ENCODE results near the gene OXLD1.
"Not testable (repeated sequence)": the region's sequence is repeated elsewhere in the genome, so short reads cannot be mapped to it uniquely, and the experiment has no call there.

Gene OXLD1

GRCh38 chr17:81682565-81683207 is 16.3 kb upstream of the OXLD1 start:
- no peaks in the 10 kb centered on the region for H3K9me3 ChIP-seq (ENCODE audit: control insufficient read depth, low read length)
- peak overlapping the region; percentile 69 for H3K27ac ChIP-seq (ENCODE audit: insufficient read depth, low read depth, low read length, poor library complexity, severe bottlenecking)
- peak overlapping the region; percentile 100 for H3K4me3 ChIP-seq (ENCODE audit: insufficient read depth, low read depth, low read length)
- H3K36me3 ChIP-seq (ENCODE audit: control insufficient read depth, insufficient read depth, low read length): peaks cover 14% of the 10 kb centered on the region
- no peaks in the 10 kb centered on the region for H3K27me3 ChIP-seq (ENCODE audit: control insufficient read depth, insufficient read depth, low read length, poor library complexity, severe bottlenecking)
- peaks cover 18% of the 10 kb centered on the region for H3K4me1 ChIP-seq (ENCODE audit: control insufficient read depth, insufficient read depth, low read length)
- 51% methylated on average over 19 of the region's 19 CpGs for WGBS, 2 experiments

DNA sequence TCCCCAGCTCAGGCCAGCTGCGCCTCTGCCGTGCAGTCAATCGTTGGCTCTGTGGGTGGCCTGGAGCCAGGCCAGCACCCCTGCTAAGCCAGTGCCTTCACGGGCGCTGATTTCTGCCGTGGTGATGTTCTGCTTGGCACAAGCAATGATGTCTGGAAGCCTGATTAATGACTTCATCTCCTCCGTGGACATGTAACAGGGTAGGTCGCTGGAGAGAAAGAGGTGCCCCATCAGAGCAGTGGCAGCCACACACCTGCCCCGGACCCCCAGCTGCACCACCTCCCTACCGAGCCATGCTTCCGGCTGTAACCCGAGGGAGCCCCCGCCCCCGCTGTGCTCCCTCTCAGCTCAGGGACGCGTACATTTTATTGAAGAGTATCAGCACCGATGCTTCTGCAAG is 15.3 kb upstream of the OXLD1 start:
- Histone ChIP-seq H3K27me3 (ENCODE audit: control insufficient read depth, insufficient read depth, low read length, poor library complexity, severe bottlenecking) (no peaks in the 10 kb centered on the region), H3K4me1 (ENCODE audit: control insufficient read depth, insufficient read depth, low read length) (peaks cover 18% of the 10 kb centered on the region), H3K9me3 (ENCODE audit: control insufficient read depth, low read length) (no peaks in the 10 kb centered on the region), H3K4me3 (ENCODE audit: insufficient read depth, low read depth, low read length) (no peak overlapping the region), H3K27ac (ENCODE audit: insufficient read depth, low read depth, low read length, poor library complexity, severe bottlenecking) (no peak overlapping the region), H3K36me3 (ENCODE audit: control insufficient read depth, insufficient read depth, low read length) (peaks cover 6% of the 10 kb centered on the region)
- 95 to 97% methylated on average over 17 of the region's 17 CpGs for WGBS, 2 experiments

DNA sequence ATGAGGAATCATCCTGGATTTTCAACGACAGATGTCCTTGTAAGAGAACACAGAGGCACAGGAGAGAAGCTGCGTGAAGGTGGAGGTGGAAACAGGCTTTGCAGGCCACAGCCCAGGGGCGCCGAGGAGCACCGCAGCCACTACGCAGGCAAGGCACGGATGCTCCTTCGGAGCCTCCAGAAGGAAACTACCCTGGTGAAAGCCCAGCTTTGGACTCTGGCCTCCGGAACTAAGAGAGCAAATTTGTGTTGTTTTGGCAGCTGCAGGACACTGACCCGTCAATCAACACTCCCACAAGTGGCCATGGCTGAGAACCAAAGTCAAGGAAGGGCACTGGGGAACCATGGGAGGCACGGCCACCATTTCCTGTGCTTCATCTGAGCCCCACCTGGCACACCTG is 13.7 kb upstream of the OXLD1 start:
- no peaks in the 10 kb centered on the region for H3K36me3 ChIP-seq (ENCODE audit: control insufficient read depth, insufficient read depth, low read length)
- H3K9me3 ChIP-seq (ENCODE audit: control insufficient read depth, low read length): no peaks in the 10 kb centered on the region
- H3K27me3 ChIP-seq (ENCODE audit: control insufficient read depth, insufficient read depth, low read length, poor library complexity, severe bottlenecking): no peaks in the 10 kb centered on the region
- H3K4me1 ChIP-seq (ENCODE audit: control insufficient read depth, insufficient read depth, low read length): peaks cover 13% of the 10 kb centered on the region
- H3K27ac ChIP-seq (ENCODE audit: insufficient read depth, low read depth, low read length, poor library complexity, severe bottlenecking): no peak overlapping the region
- WGBS, 2 experiments: 92 to 93% methylated on average over 11 of the region's 11 CpGs
- no peak overlapping the region for H3K4me3 ChIP-seq (ENCODE audit: insufficient read depth, low read depth, low read length)

GRCh38 chr17:81676906-81677305 is 10.5 kb upstream of the OXLD1 start:
- no peak overlapping the region for H3K27ac ChIP-seq (ENCODE audit: insufficient read depth, low read depth, low read length, poor library complexity, severe bottlenecking)
- peaks cover 14% of the 10 kb centered on the region for H3K36me3 ChIP-seq (ENCODE audit: control insufficient read depth, insufficient read depth, low read length)
- no peaks in the 10 kb centered on the region for H3K9me3 ChIP-seq (ENCODE audit: control insufficient read depth, low read length)
- no peaks in the 10 kb centered on the region for H3K4me1 ChIP-seq (ENCODE audit: control insufficient read depth, insufficient read depth, low read length)
- WGBS, 2 experiments: 93 to 95% methylated on average over 17 of the region's 17 CpGs
- H3K27me3 ChIP-seq (ENCODE audit: control insufficient read depth, insufficient read depth, low read length, poor library complexity, severe bottlenecking): no peaks in the 10 kb centered on the region
- no peak overlapping the region for H3K4me3 ChIP-seq (ENCODE audit: insufficient read depth, low read depth, low read length)

DNA sequence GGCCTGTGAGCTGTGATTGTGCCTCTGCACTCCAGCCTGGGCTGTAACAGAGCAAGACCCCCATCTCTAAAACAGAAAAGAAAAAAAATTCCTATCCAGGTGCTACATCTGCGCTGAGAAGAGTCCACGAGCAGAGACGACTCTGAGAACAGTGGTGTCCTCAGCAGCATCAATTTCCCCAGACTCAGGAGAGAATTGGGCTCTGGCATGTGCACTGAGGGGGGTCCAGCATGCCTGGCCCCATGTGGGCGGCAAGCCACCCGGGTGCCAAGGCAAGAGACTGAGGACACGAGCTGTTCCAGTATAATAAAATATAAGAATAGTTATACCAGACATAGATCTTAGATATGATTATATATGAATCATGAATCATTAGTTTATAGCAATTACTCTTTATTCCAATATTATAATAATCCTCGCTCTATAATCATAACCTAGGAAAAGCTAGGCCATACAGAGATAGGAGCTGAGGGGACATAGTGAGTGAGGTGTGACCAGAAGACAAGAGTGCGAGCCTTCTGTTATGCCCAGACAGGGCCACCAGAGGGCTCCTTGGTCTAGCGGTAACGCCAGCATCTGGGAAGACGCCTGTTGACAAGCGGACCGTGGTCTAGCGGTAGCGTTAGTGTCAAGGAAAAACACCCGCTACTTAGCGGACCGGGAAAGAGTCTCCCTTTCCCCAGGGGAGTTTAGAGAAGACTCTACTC is 9.3 kb upstream of the OXLD1 start:
- whole genome bisulfite sequencing, 2 experiments: 40 to 41% methylated on average over 16 to 18 of the region's 18 CpGs
- not testable (repeated sequence) for H3K4me3 ChIP-seq (ENCODE audit: insufficient read depth, low read depth, low read length); H3K4me1 ChIP-seq (ENCODE audit: control insufficient read depth, insufficient read depth, low read length); H3K27me3 ChIP-seq (ENCODE audit: control insufficient read depth, insufficient read depth, low read length, poor library complexity, severe bottlenecking); H3K9me3 ChIP-seq (ENCODE audit: control insufficient read depth, low read length); H3K27ac ChIP-seq (ENCODE audit: insufficient read depth, low read depth, low read length, poor library complexity, severe bottlenecking)
- H3K36me3 ChIP-seq (ENCODE audit: control insufficient read depth, insufficient read depth, low read length): peaks cover 26% of the 10 kb centered on the region

- Histone ChIP-seq H3K36me3 (ENCODE audit: control insufficient read depth, insufficient read depth, low read length) (peaks cover 41% of the 10 kb centered on the region), H3K9me3 (ENCODE audit: control insufficient read depth, low read length) (no peaks in the 10 kb centered on the region), H3K27ac (ENCODE audit: insufficient read depth, low read depth, low read length, poor library complexity, severe bottlenecking) (no peak overlapping the region), H3K4me1 (ENCODE audit: control insufficient read depth, insufficient read depth, low read length) (no peaks in the 10 kb centered on the region), H3K4me3 (ENCODE audit: insufficient read depth, low read depth, low read length) (no peak overlapping the region), H3K27me3 (ENCODE audit: control insufficient read depth, insufficient read depth, low read length, poor library complexity, severe bottlenecking) (no peaks in the 10 kb centered on the region)
- WGBS, 2 experiments: 94 to 95% methylated on average over 18 of the region's 18 CpGs
Measured at GRCh38 chr17:81673561-81674258, 7.3 kb upstream of the OXLD1 start.

- Histone ChIP-seq H3K36me3 (ENCODE audit: control insufficient read depth, insufficient read depth, low read length) (peaks cover 41% of the 10 kb centered on the region), H3K27ac (ENCODE audit: insufficient read depth, low read depth, low read length, poor library complexity, severe bottlenecking) (no peak overlapping the region), H3K9me3 (ENCODE audit: control insufficient read depth, low read length) (no peaks in the 10 kb centered on the region), H3K27me3 (ENCODE audit: control insufficient read depth, insufficient read depth, low read length, poor library complexity, severe bottlenecking) (no peaks in the 10 kb centered on the region), H3K4me3 (ENCODE audit: insufficient read depth, low read depth, low read length) (no peak overlapping the region), H3K4me1 (ENCODE audit: control insufficient read depth, insufficient read depth, low read length) (no peaks in the 10 kb centered on the region)
- 95 to 96% methylated on average over 16 of the region's 16 CpGs for WGBS, 2 experiments
Measured at GRCh38 chr17:81672954-81673353, 6.5 kb upstream of the OXLD1 start.

DNA sequence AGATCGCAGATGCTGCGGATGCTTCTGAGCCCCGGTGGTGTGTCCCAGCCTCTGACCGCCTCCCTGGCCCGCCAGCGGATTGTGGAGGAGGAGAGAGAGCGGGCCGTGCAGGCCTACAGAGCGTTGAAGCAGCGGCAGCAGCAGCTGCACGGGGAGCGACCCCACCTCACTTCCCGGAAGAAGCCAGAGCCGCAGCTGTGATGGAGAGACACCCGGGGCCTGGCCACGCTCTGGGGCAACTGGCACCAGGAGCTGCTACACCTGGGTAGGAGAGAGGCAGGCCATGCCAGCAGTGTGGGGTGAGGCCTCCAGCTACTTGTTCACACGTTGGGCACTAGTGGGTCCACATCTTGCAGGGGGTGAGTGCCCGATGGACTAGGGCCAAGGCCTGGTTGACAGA is 6.1 kb upstream of the OXLD1 start:
- Histone ChIP-seq H3K9me3 (ENCODE audit: control insufficient read depth, low read length) (no peaks in the 10 kb centered on the region), H3K36me3 (ENCODE audit: control insufficient read depth, insufficient read depth, low read length) (peaks cover 41% of the 10 kb centered on the region), H3K27ac (ENCODE audit: insufficient read depth, low read depth, low read length, poor library complexity, severe bottlenecking) (no peak overlapping the region), H3K4me3 (ENCODE audit: insufficient read depth, low read depth, low read length) (no peak overlapping the region), H3K4me1 (ENCODE audit: control insufficient read depth, insufficient read depth, low read length) (peaks cover 3% of the 10 kb centered on the region), H3K27me3 (ENCODE audit: control insufficient read depth, insufficient read depth, low read length, poor library complexity, severe bottlenecking) (no peaks in the 10 kb centered on the region)
- WGBS, 2 experiments: 94 to 98% methylated on average over 18 of the region's 18 CpGs

DNA sequence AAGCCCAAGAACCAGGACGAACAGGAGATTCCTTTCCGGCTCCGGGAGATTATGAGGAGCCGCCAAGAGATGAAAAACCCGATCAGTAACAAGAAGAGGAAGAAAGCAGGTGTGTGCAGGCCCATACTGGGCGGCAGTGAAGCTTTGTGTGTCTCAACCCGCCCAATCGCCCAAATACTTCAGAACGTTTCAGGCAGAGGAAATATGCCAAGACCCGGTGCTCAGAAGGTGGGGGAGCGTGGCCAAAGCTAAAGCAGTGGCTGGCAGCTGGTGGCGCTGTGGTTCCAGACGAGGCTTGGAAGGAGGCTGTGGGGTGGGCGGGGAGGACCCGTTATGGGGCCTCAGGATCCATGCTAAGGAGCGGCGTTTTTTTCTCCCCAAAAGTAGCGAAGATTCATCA is 1.3 kb upstream of the OXLD1 start:
- H3K4me1 ChIP-seq (ENCODE audit: control insufficient read depth, insufficient read depth, low read length): peaks cover 5% of the 10 kb centered on the region
- H3K27me3 ChIP-seq (ENCODE audit: control insufficient read depth, insufficient read depth, low read length, poor library complexity, severe bottlenecking): no peaks in the 10 kb centered on the region
- 91 to 92% methylated on average over 18 of the region's 18 CpGs for WGBS, 2 experiments
- no peaks in the 10 kb centered on the region for H3K9me3 ChIP-seq (ENCODE audit: control insufficient read depth, low read length)
- no peak overlapping the region for H3K27ac ChIP-seq (ENCODE audit: insufficient read depth, low read depth, low read length, poor library complexity, severe bottlenecking)
- peaks cover 35% of the 10 kb centered on the region for H3K36me3 ChIP-seq (ENCODE audit: control insufficient read depth, insufficient read depth, low read length)
- peak overlapping the region; percentile 0 for H3K4me3 ChIP-seq (ENCODE audit: insufficient read depth, low read depth, low read length)

DNA sequence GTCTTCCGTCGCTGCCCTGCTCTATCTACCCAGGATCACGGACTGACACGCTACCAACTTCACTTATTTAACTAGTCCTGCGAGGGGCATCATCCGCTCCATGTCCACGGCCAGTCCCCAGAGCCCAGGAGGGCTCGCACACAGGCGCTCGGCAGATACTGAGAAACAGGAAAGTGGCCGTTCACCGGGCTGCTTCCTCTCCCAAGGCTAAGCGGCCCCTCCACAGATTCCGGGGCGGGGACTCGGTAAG is 388 bp downstream of the OXLD1 start:
- no peaks in the 10 kb centered on the region for H3K27me3 ChIP-seq (ENCODE audit: control insufficient read depth, insufficient read depth, low read length, poor library complexity, severe bottlenecking)
- peaks cover 5% of the 10 kb centered on the region for H3K4me1 ChIP-seq (ENCODE audit: control insufficient read depth, insufficient read depth, low read length)
- 2 to 3% methylated on average over 16 of the region's 16 CpGs for WGBS, 2 experiments
- H3K27ac ChIP-seq (ENCODE audit: insufficient read depth, low read depth, low read length, poor library complexity, severe bottlenecking): peak overlapping the region; percentile 40
- H3K9me3 ChIP-seq (ENCODE audit: control insufficient read depth, low read length): no peaks in the 10 kb centered on the region
- peak overlapping the region; percentile 97 for H3K4me3 ChIP-seq (ENCODE audit: insufficient read depth, low read depth, low read length)
- H3K36me3 ChIP-seq (ENCODE audit: control insufficient read depth, insufficient read depth, low read length): peaks cover 19% of the 10 kb centered on the region
